GM13976 (cell line): ENCODE measurements around the gene STXBP1.
A peak's percentile ranks its signal among the peaks of the same experiment; 100 is the strongest.
"Not testable (repeated sequence)": the region's sequence is repeated elsewhere in the genome, so short reads cannot be mapped to it uniquely, and the experiment has no call there.

ENCODE experiments used
- DNase-seq: peaks from one replicate; pipeline ENCODE4 v3.0.0; 2012; ENCODE audit warnings: low spot score
- CTCF ChIP-seq: IDR thresholded peaks from 2 replicates; pipeline ENCODE4 v1.5.1; 2012; ENCODE audit warnings: borderline replicate concordance, mild to moderate bottlenecking; ENCODE audit not compliant: insufficient read depth; ENCODE audit errors: extremely low read depth, missing control alignments, control extremely low read depth
- in situ Hi-C: fragments of 300-500 bp; cut with MboI; formaldehyde crosslinking; loops from one replicate; pipeline ENCODE4 v1.12.0; 2022; ENCODE audit warnings: low sequenced_read_pairs, mixed read lengths, inconsistent platforms; ENCODE audit not compliant: unreplicated experiment

STXBP1 gene

GRCh38 chr9:127578952-127579853 lies 32.9 kb upstream of the STXBP1 start:
- in situ Hi-C loops, result no loop called here
- TF ChIP-seq CTCF, result no peak
- peak; percentile 66 for DNase-seq

GRCh38 chr9:127580366-127580765 lies 31.7 kb upstream of the STXBP1 start:
- no peak for DNase-seq
- no peak for TF ChIP-seq CTCF
- in situ Hi-C loops, result no loop called here

GRCh38 chr9:127580879-127581475 lies 31.1 kb upstream of the STXBP1 start:
- no peak for DNase-seq
- no peak for TF ChIP-seq CTCF
- in situ Hi-C loops, result no loop called here

GRCh38 chr9:127584474-127584805 lies 27.6 kb upstream of the STXBP1 start:
- DNase-seq, in situ Hi-C loops: not testable (repeated sequence)

- DNase-seq, result no peak
- in situ Hi-C loops, result no loop called here
These were observed 26.8 kb upstream of the STXBP1 start for GRCh38 chr9:127585161-127585819.

GRCh38 chr9:127586096-127586495 lies 26.0 kb upstream of the STXBP1 start:
- no peak for TF ChIP-seq CTCF
- in situ Hi-C loops, result no loop called here

More at GRCh38 chr9:127585161-127585819, 26.8 kb upstream of the STXBP1 start:
- no peak for TF ChIP-seq CTCF

GRCh38 chr9:127586537-127586936 lies 25.5 kb upstream of the STXBP1 start:
- in situ Hi-C loops, result no loop called here
- peak; percentile 76 for TF ChIP-seq CTCF
- peak; percentile 81 for DNase-seq

More at GRCh38 chr9:127586096-127586495, 26.0 kb upstream of the STXBP1 start:
- DNase-seq, result no peak
